ENCODE results near the gene RSU1.

DNA sequence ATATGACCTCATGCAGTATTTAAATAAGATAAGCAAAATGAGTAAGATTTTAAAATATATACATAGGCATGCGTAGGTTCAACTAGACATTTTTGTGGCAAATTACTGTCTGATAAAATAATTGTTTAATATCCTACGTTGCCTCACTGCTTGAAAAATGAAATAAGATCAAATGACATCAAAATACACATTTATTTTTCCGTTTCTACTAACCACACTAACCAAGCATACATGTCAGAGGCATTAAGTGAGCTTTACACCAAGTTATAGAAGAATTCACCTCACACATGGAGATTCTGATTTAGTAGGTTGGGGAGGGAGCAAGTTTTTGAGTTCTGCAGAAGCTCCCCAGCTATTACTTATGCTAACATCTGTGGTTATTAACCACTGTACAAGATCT lies 66.8 kb downstream of the RSU1 start:
- TF ChIP-seq BHLHE40 (IDR thresholded peaks at IDR 0.05; ENCODE audit: low read depth, low read length) (no peak), POLR2A (IDR thresholded peaks at IDR 0.05; ENCODE audit: low read length) (no peak), POLR2AphosphoS2 (conservative IDR thresholded peaks at IDR 0.05; ENCODE audit: low read length) (no peak), KDM1A (IDR thresholded peaks at IDR 0.05; ENCODE audit: low read depth) (no peak), EP300 (IDR thresholded peaks at IDR 0.05) (no peak), NFE2L2 (conservative IDR thresholded peaks at IDR 0.05; ENCODE audit: low read length) (no peak), CHD4 (IDR thresholded peaks at IDR 0.05; ENCODE audit: borderline replicate concordance) (no peak), CBX2 (IDR thresholded peaks at IDR 0.05; ENCODE audit: borderline replicate concordance, low read depth) (no peak)
- TF ChIP-seq, protein P1, sequence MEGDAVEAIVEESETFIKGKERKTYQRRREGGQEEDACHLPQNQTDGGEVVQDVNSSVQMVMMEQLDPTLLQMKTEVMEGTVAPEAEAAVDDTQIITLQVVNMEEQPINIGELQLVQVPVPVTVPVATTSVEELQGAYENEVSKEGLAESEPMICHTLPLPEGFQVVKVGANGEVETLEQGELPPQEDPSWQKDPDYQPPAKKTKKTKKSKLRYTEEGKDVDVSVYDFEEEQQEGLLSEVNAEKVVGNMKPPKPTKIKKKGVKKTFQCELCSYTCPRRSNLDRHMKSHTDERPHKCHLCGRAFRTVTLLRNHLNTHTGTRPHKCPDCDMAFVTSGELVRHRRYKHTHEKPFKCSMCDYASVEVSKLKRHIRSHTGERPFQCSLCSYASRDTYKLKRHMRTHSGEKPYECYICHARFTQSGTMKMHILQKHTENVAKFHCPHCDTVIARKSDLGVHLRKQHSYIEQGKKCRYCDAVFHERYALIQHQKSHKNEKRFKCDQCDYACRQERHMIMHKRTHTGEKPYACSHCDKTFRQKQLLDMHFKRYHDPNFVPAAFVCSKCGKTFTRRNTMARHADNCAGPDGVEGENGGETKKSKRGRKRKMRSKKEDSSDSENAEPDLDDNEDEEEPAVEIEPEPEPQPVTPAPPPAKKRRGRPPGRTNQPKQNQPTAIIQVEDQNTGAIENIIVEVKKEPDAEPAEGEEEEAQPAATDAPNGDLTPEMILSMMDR (IDR thresholded peaks at IDR 0.05): no peak
- TF ChIP-seq, protein P2, sequence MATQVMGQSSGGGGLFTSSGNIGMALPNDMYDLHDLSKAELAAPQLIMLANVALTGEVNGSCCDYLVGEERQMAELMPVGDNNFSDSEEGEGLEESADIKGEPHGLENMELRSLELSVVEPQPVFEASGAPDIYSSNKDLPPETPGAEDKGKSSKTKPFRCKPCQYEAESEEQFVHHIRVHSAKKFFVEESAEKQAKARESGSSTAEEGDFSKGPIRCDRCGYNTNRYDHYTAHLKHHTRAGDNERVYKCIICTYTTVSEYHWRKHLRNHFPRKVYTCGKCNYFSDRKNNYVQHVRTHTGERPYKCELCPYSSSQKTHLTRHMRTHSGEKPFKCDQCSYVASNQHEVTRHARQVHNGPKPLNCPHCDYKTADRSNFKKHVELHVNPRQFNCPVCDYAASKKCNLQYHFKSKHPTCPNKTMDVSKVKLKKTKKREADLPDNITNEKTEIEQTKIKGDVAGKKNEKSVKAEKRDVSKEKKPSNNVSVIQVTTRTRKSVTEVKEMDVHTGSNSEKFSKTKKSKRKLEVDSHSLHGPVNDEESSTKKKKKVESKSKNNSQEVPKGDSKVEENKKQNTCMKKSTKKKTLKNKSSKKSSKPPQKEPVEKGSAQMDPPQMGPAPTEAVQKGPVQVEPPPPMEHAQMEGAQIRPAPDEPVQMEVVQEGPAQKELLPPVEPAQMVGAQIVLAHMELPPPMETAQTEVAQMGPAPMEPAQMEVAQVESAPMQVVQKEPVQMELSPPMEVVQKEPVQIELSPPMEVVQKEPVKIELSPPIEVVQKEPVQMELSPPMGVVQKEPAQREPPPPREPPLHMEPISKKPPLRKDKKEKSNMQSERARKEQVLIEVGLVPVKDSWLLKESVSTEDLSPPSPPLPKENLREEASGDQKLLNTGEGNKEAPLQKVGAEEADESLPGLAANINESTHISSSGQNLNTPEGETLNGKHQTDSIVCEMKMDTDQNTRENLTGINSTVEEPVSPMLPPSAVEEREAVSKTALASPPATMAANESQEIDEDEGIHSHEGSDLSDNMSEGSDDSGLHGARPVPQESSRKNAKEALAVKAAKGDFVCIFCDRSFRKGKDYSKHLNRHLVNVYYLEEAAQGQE (IDR thresholded peaks at IDR 0.05): no peak
- TF ChIP-seq, protein P3, sequence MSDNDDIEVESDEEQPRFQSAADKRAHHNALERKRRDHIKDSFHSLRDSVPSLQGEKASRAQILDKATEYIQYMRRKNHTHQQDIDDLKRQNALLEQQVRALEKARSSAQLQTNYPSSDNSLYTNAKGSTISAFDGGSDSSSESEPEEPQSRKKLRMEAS (IDR thresholded peaks at IDR 0.05): no peak

Measured in A549 (cell line).